ENCODE data around the gene KMT2C.
A peak's percentile ranks its signal among the peaks of the same experiment; 100 is the strongest.

The KMT2C gene

GRCh38 chr7:152105205-152105604, 330.6 kb downstream of the KMT2C start:
- no peak for DNase-seq (ENCODE audit: low read depth in 2 of 2)

GRCh38 chr7:152103691-152104090, 332.1 kb downstream of the KMT2C start:
- DNase-seq (ENCODE audit: low read depth in 2 of 2), result no peak

- no peak for DNase-seq (ENCODE audit: low read depth in 2 of 2)
These were observed 332.7 kb downstream of the KMT2C start for GRCh38 chr7:152103066-152103465.

GRCh38 chr7:152097330-152097729, 338.5 kb downstream of the KMT2C start:
- DNase-seq (ENCODE audit: low read depth in 2 of 2), result no peak

GRCh38 chr7:152095771-152096170, 340.0 kb downstream of the KMT2C start:
- no peak for DNase-seq (ENCODE audit: low read depth in 2 of 2)

GRCh38 chr7:152093717-152094116, 342.1 kb downstream of the KMT2C start:
- peak in 1 of 2 experiments; percentile 3 for DNase-seq (ENCODE audit: low read depth in 2 of 2)

- no peak for DNase-seq (ENCODE audit: low read depth in 2 of 2)
These were observed 345.1 kb downstream of the KMT2C start for GRCh38 chr7:152090747-152091146.

GRCh38 chr7:152089183-152089582, 346.6 kb downstream of the KMT2C start:
- DNase-seq (ENCODE audit: low read depth in 2 of 2), result no peak

- DNase-seq (ENCODE audit: low read depth in 2 of 2), result no peak
These were observed 349.3 kb downstream of the KMT2C start for GRCh38 chr7:152086513-152086912.

- no peak for DNase-seq (ENCODE audit: low read depth in 2 of 2)
These were observed 350.7 kb downstream of the KMT2C start for GRCh38 chr7:152085131-152085530.
